ENCODE results near the gene CRIM1. TPM values are rescaled to one million over a fixed set of nuclear protein-coding genes. Genes with fewer than 3 reads are reported as not detected.

Gene CRIM1
- total RNA-seq, 4 donors from 2014 or later = 179 to 229 (median 188) TPM

DNA sequence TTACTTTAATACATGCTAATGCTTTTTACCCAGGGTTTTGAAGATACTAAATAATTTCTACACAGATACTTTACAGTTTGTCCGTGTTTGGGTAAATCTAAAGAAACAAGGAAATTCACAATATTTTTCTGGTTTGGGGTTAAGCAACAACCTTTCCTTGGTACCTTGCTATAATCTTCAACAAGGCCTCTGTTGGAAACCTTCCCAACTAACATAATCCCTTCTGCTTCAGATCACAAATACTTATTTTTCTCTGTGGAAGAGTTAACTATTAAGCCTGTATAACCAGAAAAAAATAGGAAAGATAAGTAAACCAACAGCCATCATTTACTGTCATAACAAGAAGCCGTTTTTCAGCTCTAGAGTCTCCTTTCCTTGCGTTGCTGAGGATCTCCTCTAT lies 227.4 kb downstream of the CRIM1 start:
- H3K36me3 ChIP-seq = peaks cover 0 to 59% (median 16%) of the 10 kb centered on the region in 3 donors
- no peak overlapping the region for H3K4me3 ChIP-seq
- H3K4me1 ChIP-seq = peaks cover 0 to 17% (median 0%) of the 10 kb centered on the region in 4 donors
- H3K9me3 ChIP-seq = no peaks in the 10 kb centered on the region
- H3K27ac ChIP-seq = peak overlapping the region in 2 of 4 donors; percentile 52 to 73
- WGBS, 2 donors = 62 to 74% methylated on average over 3 of the region's 3 CpGs
- DNase-seq (ENCODE audit: low spot score in 2 of 2) = no peak
- TF ChIP-seq EP300 (IDR thresholded peaks at IDR 0.05) = no peak
- TF ChIP-seq CTCF (IDR thresholded peaks at IDR 0.05) = no peak
- TF ChIP-seq POLR2A (IDR thresholded peaks at IDR 0.05) = no peak
- H3K27me3 ChIP-seq = no peaks in the 10 kb centered on the region

DNA sequence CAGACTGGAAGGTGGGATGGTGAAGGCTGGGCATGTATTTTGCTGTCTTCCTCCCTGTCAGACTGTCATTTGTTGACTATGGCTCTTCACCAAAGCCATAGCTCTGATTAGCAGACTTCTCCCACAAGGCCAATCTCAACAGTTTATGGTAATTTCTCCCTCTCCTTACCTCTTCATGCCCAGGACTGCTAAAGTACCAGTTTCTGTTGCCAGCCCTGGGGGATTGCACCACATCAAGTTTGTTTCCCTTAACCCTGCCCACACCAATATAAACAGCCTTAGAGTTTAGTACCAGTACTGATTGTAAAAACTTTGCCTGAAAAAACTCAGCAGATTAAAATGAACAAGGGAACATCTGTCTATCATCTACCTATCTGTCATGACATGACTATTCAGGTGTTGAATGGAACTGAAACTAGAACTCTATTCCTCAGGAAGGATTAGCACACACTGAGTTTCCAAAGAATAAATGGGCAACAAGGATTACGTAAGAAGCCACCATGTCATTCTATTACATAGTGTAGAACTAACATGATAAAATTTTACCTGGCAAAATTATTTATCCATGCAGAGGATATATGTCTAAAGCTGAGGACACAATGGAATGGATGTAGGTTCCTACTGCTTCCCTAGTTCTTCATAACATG lies 228.7 kb downstream of the CRIM1 start:
- Histone ChIP-seq H3K36me3 (peaks cover 0 to 50% (median 11%) of the 10 kb centered on the region in 3 donors), H3K4me1 (peaks cover 0 to 17% (median 0%) of the 10 kb centered on the region in 4 donors), H3K27me3 (no peaks in the 10 kb centered on the region), H3K4me3 (no peak overlapping the region), H3K27ac (peak overlapping the region in 2 of 4 donors; percentile 7 to 24), H3K9me3 (no peaks in the 10 kb centered on the region)
- DNase-seq (ENCODE audit: low spot score in 2 of 2) = no peak
- no peak for TF ChIP-seq POLR2A (IDR thresholded peaks at IDR 0.05)
- TF ChIP-seq EP300 (IDR thresholded peaks at IDR 0.05) = no peak
- no peak for TF ChIP-seq CTCF (IDR thresholded peaks at IDR 0.05)
- WGBS, 2 donors = 97 to 100% methylated on average over 1 of the region's 1 CpG

DNA sequence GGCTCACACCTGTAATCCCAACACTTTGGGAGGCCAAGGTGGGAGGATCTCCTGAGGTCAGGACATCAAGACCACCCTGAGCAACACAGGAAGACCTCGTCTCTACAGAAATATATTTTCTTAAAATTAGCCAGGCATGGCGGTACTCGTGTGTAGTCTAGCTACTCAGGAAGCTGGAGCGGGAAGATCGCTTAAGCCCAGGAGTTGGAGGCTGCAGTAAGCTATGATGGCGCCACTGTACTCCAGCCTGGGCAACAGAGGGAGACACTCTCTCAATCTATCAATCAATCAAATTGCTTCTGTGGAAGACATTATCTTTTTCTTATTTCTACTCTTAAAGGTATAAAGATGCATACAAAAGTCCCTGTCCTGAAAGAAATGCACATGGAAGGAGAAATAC lies 231.1 kb downstream of the CRIM1 start:
- Histone ChIP-seq H3K27me3 (no peaks in the 10 kb centered on the region), H3K27ac (no peak overlapping the region), H3K4me1 (peaks cover 0 to 36% (median 0%) of the 10 kb centered on the region in 4 donors), H3K36me3 (peaks cover 0 to 39% (median 0%) of the 10 kb centered on the region in 3 donors), H3K9me3 (no peaks in the 10 kb centered on the region), H3K4me3 (no peak overlapping the region)
- TF ChIP-seq POLR2A (IDR thresholded peaks at IDR 0.05) (no peak), CTCF (IDR thresholded peaks at IDR 0.05) (no peak)
- 94% methylated on average over 6 of the region's 6 CpGs for WGBS, 2 donors
- DNase-seq (ENCODE audit: low spot score in 2 of 2) = no peak

- H3K4me3 ChIP-seq = no peak overlapping the region
- no peaks in the 10 kb centered on the region for H3K27me3 ChIP-seq
- H3K27ac ChIP-seq = no peak overlapping the region
- H3K36me3 ChIP-seq = peaks cover 0 to 39% (median 0%) of the 10 kb centered on the region in 3 donors
- TF ChIP-seq EP300 (IDR thresholded peaks at IDR 0.05) (no peak), CTCF (IDR thresholded peaks at IDR 0.05) (no peak), POLR2A (IDR thresholded peaks at IDR 0.05) (no peak)
- peaks cover 0 to 35% (median 0%) of the 10 kb centered on the region in 4 donors for H3K4me1 ChIP-seq
- 78 to 93% methylated on average over 1 of the region's 1 CpG for WGBS, 2 donors
- H3K9me3 ChIP-seq = no peaks in the 10 kb centered on the region
- DNase-seq (ENCODE audit: low spot score in 2 of 2) = no peak
These were observed 231.5 kb downstream of the CRIM1 start for GRCh38 chr2:36587101-36587500.

DNA sequence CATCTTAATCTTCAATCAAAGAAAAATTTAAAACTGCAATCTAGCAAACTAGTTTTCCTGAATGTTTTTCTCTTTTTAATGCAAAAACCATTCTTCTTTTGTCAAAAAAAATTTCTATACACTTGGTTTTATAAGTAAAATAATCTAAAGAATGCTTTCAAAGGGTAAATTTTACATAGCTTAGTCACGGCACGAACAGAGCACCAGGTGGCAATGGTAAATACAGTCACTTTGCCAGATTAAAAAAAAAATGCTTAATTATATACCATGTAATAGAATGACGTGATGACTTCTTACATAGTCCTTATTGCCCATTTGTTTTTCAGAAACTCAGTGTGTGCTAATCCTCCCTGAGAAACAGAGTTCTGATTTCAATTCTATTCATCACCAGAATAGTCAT lies 232.0 kb downstream of the CRIM1 start:
- Histone ChIP-seq H3K27ac (no peak overlapping the region), H3K4me3 (no peak overlapping the region), H3K9me3 (no peaks in the 10 kb centered on the region), H3K36me3 (peaks cover 0 to 39% (median 0%) of the 10 kb centered on the region in 3 donors), H3K4me1 (peaks cover 0 to 31% (median 0%) of the 10 kb centered on the region in 4 donors), H3K27me3 (no peaks in the 10 kb centered on the region)
- DNase-seq (ENCODE audit: low spot score in 2 of 2) = no peak
- 85 to 87% methylated on average over 3 of the region's 3 CpGs for WGBS, 2 donors
- TF ChIP-seq POLR2A (IDR thresholded peaks at IDR 0.05) = no peak
- no peak for TF ChIP-seq CTCF (IDR thresholded peaks at IDR 0.05)
- no peak for TF ChIP-seq EP300 (IDR thresholded peaks at IDR 0.05)

All from tibial nerve (tissue), 4 donors.